ENCODE results near the gene KDM4B.

Gene KDM4B

GRCh38 chr19:5059793-5060192, 90.9 kb downstream of the KDM4B start:
- no peak for DNase-seq (ENCODE audit: insufficient read length)
- no peak for FAIRE-seq

GRCh38 chr19:5062195-5062594, 93.3 kb downstream of the KDM4B start:
- DNase-seq (ENCODE audit: insufficient read length), result no peak
- no peak for FAIRE-seq
- no peak for TF ChIP-seq POLR2A (IDR thresholded peaks at IDR 0.05; ENCODE audit: low read depth, low read length)
- TF ChIP-seq TAF1 (IDR thresholded peaks at IDR 0.05; ENCODE audit: borderline replicate concordance, low read depth, low read length), result no peak
- TF ChIP-seq POLR2AphosphoS5 (IDR thresholded peaks at IDR 0.05; ENCODE audit: low read depth, low read length), result no peak

More at GRCh38 chr19:5059793-5060192, 90.9 kb downstream of the KDM4B start:
- no peak for TF ChIP-seq POLR2AphosphoS5 (IDR thresholded peaks at IDR 0.05; ENCODE audit: low read depth, low read length)
- no peak for TF ChIP-seq TAF1 (IDR thresholded peaks at IDR 0.05; ENCODE audit: borderline replicate concordance, low read depth, low read length)
- no peak for TF ChIP-seq POLR2A (IDR thresholded peaks at IDR 0.05; ENCODE audit: low read depth, low read length)

GRCh38 chr19:5062799-5063198, 93.9 kb downstream of the KDM4B start:
- TF ChIP-seq POLR2A (IDR thresholded peaks at IDR 0.05; ENCODE audit: low read depth, low read length) (no peak), TAF1 (IDR thresholded peaks at IDR 0.05; ENCODE audit: borderline replicate concordance, low read depth, low read length) (no peak), POLR2AphosphoS5 (IDR thresholded peaks at IDR 0.05; ENCODE audit: low read depth, low read length) (no peak)
- no peak for FAIRE-seq
- no peak for DNase-seq (ENCODE audit: insufficient read length)

GRCh38 chr19:5063873-5064645, 95.1 kb downstream of the KDM4B start:
- no peak for TF ChIP-seq TAF1 (IDR thresholded peaks at IDR 0.05; ENCODE audit: borderline replicate concordance, low read depth, low read length)
- no peak for TF ChIP-seq POLR2A (IDR thresholded peaks at IDR 0.05; ENCODE audit: low read depth, low read length)
- no peak for TF ChIP-seq POLR2AphosphoS5 (IDR thresholded peaks at IDR 0.05; ENCODE audit: low read depth, low read length)
- DNase-seq (ENCODE audit: insufficient read length) (no peak), FAIRE-seq (no peak)

- DNase-seq (ENCODE audit: insufficient read length) (no peak), FAIRE-seq (no peak)
- TF ChIP-seq TAF1 (IDR thresholded peaks at IDR 0.05; ENCODE audit: borderline replicate concordance, low read depth, low read length) (no peak), POLR2A (IDR thresholded peaks at IDR 0.05; ENCODE audit: low read depth, low read length) (no peak), POLR2AphosphoS5 (IDR thresholded peaks at IDR 0.05; ENCODE audit: low read depth, low read length) (no peak)
Observed at GRCh38 chr19:5064896-5065295, 96.0 kb downstream of the KDM4B start.

- TF ChIP-seq TAF1 (IDR thresholded peaks at IDR 0.05; ENCODE audit: borderline replicate concordance, low read depth, low read length) (no peak), POLR2AphosphoS5 (IDR thresholded peaks at IDR 0.05; ENCODE audit: low read depth, low read length) (no peak), POLR2A (IDR thresholded peaks at IDR 0.05; ENCODE audit: low read depth, low read length) (no peak)
- no peak for FAIRE-seq
- DNase-seq (ENCODE audit: insufficient read length), result no peak
Observed at GRCh38 chr19:5065663-5066093, 96.8 kb downstream of the KDM4B start.

- FAIRE-seq (no peak), DNase-seq (ENCODE audit: insufficient read length) (no peak)
- TF ChIP-seq POLR2AphosphoS5 (IDR thresholded peaks at IDR 0.05; ENCODE audit: low read depth, low read length) (no peak), TAF1 (IDR thresholded peaks at IDR 0.05; ENCODE audit: borderline replicate concordance, low read depth, low read length) (no peak), POLR2A (IDR thresholded peaks at IDR 0.05; ENCODE audit: low read depth, low read length) (no peak)
Observed at GRCh38 chr19:5066768-5067167, 97.9 kb downstream of the KDM4B start.

GRCh38 chr19:5067678-5068077, 98.8 kb downstream of the KDM4B start:
- DNase-seq (ENCODE audit: insufficient read length) (no peak), FAIRE-seq (no peak)
- TF ChIP-seq TAF1 (IDR thresholded peaks at IDR 0.05; ENCODE audit: borderline replicate concordance, low read depth, low read length), result no peak

GRCh38 chr19:5068233-5069072, 99.5 kb downstream of the KDM4B start:
- DNase-seq (ENCODE audit: insufficient read length) (no peak), FAIRE-seq (no peak)
- TF ChIP-seq TAF1 (IDR thresholded peaks at IDR 0.05; ENCODE audit: borderline replicate concordance, low read depth, low read length), result no peak
- no peak for TF ChIP-seq POLR2AphosphoS5 (IDR thresholded peaks at IDR 0.05; ENCODE audit: low read depth, low read length)

- FAIRE-seq (no peak), DNase-seq (ENCODE audit: insufficient read length) (no peak)
- TF ChIP-seq TAF1 (IDR thresholded peaks at IDR 0.05; ENCODE audit: borderline replicate concordance, low read depth, low read length), result no peak
- no peak for TF ChIP-seq POLR2A (IDR thresholded peaks at IDR 0.05; ENCODE audit: low read depth, low read length)
- no peak for TF ChIP-seq POLR2AphosphoS5 (IDR thresholded peaks at IDR 0.05; ENCODE audit: low read depth, low read length)
Observed at GRCh38 chr19:5070331-5070730, 101.4 kb downstream of the KDM4B start.

GRCh38 chr19:5070930-5071329, 102.0 kb downstream of the KDM4B start:
- FAIRE-seq, result no peak
- TF ChIP-seq POLR2A (IDR thresholded peaks at IDR 0.05; ENCODE audit: low read depth, low read length) (no peak), TAF1 (IDR thresholded peaks at IDR 0.05; ENCODE audit: borderline replicate concordance, low read depth, low read length) (no peak), POLR2AphosphoS5 (IDR thresholded peaks at IDR 0.05; ENCODE audit: low read depth, low read length) (no peak)
- DNase-seq (ENCODE audit: insufficient read length), result no peak

GRCh38 chr19:5071579-5071978, 102.7 kb downstream of the KDM4B start:
- TF ChIP-seq POLR2AphosphoS5 (IDR thresholded peaks at IDR 0.05; ENCODE audit: low read depth, low read length) (no peak), TAF1 (IDR thresholded peaks at IDR 0.05; ENCODE audit: borderline replicate concordance, low read depth, low read length) (no peak), POLR2A (IDR thresholded peaks at IDR 0.05; ENCODE audit: low read depth, low read length) (no peak)
- DNase-seq (ENCODE audit: insufficient read length), result no peak
- FAIRE-seq, result no peak

Data from GM12892 (cell line).